ENCODE data around the gene ARHGAP32.

DNA sequence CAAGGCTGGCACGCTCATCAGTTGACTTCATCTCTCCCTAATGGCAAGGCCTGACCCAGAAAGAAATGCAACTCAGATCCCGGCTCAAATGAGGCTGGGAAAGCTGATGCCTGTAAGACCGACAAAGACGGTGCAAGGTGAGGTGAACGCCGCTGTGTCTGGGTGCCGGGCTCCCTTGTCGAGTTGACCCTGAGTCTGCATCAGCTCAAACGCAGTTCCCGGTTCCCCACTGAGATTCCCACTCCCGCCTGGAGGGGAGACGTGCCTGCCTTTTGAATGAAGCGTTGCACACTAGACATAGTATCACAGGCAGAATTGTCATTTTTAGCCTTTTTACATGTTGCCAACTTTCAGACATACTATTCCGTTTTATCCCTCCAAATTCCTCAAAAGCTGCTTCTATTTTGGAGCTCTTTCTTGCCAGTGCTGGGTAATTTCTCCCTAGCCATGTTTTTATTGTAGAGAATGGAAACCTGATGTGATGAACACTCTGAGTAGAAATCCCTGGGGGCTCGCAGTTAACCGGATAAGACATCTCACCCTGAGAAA is 248.6 kb downstream of the ARHGAP32 start:
- no peak for TF ChIP-seq POU2F2 (IDR thresholded peaks at IDR 0.05; ENCODE audit: low read depth, low read length)
- no peak for TF ChIP-seq POLR2AphosphoS5 (IDR thresholded peaks at IDR 0.05; ENCODE audit: low read depth, low read length)
